ENCODE measurements around the gene FRMD1. TPM values are rescaled to one million over a fixed set of nuclear protein-coding genes. Genes with fewer than 3 reads are reported as not detected.

FRMD1 gene
- total and polyA plus RNA-seq, 12 donors, result 0.12 to 1.3 (median 0.21) TPM; not detected in 4

DNA sequence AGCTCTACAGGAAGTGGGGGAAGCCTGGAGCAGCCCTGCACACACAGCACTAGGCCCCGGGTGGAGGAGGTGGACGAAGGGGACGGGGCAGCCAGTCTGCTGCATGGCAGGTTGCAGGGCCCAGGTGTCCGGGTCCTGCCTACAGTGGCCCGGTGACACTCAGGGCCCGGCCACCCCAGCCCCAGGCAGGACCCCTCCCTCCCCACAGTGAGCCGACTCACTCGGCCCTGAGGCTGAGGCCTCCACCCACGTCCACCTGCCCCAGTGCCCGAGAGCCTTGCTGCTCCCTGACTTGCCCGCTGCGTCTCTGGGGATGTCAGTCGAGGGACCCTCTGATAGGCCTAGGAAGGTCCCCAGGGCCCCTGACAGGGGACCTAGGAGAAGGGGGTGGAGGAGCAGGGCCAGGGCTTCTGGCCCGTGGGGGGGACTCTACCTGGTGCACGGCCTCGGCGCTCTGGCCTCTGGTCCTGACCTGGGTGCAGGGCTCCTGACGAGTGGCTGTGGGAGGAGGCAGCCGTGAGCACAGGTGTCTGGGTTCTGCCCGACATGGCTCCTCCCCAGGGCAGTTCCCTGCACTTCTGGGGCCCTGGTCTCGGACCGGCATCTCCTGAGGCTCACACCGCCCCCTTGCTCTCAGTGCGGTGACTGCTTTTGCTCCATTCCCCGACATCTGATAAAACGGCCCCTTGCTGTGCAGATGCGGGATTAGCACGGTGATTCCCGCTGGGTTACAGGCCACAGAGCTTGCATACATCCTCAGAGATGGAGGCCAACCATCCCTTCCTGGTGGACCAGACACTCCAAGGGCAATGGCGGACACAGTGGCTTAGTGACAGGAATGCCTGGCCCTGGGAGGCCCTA, 20.1 kb downstream of the FRMD1 start:
- ATAC-seq, result no peak
- Histone ChIP-seq H3K27me3 (no peaks in the 10 kb centered on the region), H3K4me3 (no peak overlapping the region), H3K36me3 (no peaks in the 10 kb centered on the region), H3K9me3 (no peaks in the 10 kb centered on the region), H3K4me1 (peaks cover 18 to 41% (median 34%) of the 10 kb centered on the region in 9 donors), H3K27ac (no peak overlapping the region)
- no peak for DNase-seq
- WGBS, 2 donors, result 95 to 96% methylated on average over 30 of the region's 30 CpGs
- TF ChIP-seq, protein P1, sequence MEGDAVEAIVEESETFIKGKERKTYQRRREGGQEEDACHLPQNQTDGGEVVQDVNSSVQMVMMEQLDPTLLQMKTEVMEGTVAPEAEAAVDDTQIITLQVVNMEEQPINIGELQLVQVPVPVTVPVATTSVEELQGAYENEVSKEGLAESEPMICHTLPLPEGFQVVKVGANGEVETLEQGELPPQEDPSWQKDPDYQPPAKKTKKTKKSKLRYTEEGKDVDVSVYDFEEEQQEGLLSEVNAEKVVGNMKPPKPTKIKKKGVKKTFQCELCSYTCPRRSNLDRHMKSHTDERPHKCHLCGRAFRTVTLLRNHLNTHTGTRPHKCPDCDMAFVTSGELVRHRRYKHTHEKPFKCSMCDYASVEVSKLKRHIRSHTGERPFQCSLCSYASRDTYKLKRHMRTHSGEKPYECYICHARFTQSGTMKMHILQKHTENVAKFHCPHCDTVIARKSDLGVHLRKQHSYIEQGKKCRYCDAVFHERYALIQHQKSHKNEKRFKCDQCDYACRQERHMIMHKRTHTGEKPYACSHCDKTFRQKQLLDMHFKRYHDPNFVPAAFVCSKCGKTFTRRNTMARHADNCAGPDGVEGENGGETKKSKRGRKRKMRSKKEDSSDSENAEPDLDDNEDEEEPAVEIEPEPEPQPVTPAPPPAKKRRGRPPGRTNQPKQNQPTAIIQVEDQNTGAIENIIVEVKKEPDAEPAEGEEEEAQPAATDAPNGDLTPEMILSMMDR (IDR thresholded peaks at IDR 0.05), result no peak
- intact Hi-C loops (cut with DNase I), result loop anchor here in 4 of 10 donors (10.0 kb wide), 4 partner anchors 124 to 154 kb away; no protein-coding TSS in a partner anchor

GRCh38 chr6:168057836-168058235, 21.2 kb downstream of the FRMD1 start:
- H3K36me3 ChIP-seq, result no peaks in the 10 kb centered on the region
- TF ChIP-seq, protein P1 (IDR thresholded peaks at IDR 0.05), result no peak
- WGBS, 2 donors, result 95 to 98% methylated on average over 14 of the region's 14 CpGs
- no peak overlapping the region for H3K4me3 ChIP-seq
- H3K27me3 ChIP-seq, result no peaks in the 10 kb centered on the region
- intact Hi-C loops (cut with DNase I), result loop anchor here in 4 of 10 donors (10.0 kb wide), 4 partner anchors 123 to 153 kb away; no protein-coding TSS in a partner anchor
- ATAC-seq (no peak), DNase-seq (no peak)
- no peaks in the 10 kb centered on the region for H3K9me3 ChIP-seq
- H3K4me1 ChIP-seq, result peaks cover 19 to 47% (median 40%) of the 10 kb centered on the region in 9 donors
- no peak overlapping the region for H3K27ac ChIP-seq

DNA sequence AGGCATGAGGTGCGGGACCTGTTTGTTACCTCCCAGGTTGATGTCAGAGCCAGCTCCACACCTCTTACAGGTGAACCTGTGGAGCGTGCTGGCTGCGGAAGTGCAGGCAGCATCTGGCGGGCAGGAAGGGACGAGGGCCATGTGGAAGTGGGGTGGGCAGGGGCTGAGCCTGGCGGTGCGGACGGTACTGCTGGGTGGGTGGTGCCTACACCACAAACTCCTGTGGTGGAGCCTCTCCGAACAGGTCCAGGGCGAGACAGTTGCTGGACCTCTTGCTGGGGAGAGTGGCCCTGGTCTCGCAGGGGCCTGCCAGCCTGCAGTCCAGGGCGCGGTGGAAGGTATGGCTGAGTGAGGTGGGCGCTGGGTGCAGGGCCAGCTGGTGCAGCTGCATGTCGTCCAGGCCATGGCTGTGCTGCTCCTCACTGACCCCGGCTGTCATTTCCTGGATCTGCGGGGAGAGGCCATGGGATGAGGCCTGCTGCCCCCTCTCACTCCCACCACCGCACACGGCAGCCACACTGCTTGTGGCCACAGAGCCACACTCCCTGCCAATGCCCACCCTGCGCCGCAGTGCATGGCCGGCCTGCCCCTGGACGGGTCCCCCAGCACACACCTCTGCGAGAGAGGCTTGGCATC, 22.0 kb downstream of the FRMD1 start:
- H3K27ac ChIP-seq, result no peak overlapping the region
- H3K4me3 ChIP-seq, result no peak overlapping the region
- H3K4me1 ChIP-seq, result peaks cover 19 to 47% (median 40%) of the 10 kb centered on the region in 9 donors
- ATAC-seq (no peak), DNase-seq (no peak)
- intact Hi-C loops (cut with DNase I), result loop anchor here in 4 of 10 donors (10.0 kb wide), 4 partner anchors 122 to 152 kb away; no protein-coding TSS in a partner anchor
- no peaks in the 10 kb centered on the region for H3K9me3 ChIP-seq
- 89 to 95% methylated on average over 24 of the region's 24 CpGs for whole genome bisulfite sequencing, 2 donors
- TF ChIP-seq, protein P1 (IDR thresholded peaks at IDR 0.05), result no peak
- H3K27me3 ChIP-seq, result no peaks in the 10 kb centered on the region
- no peaks in the 10 kb centered on the region for H3K36me3 ChIP-seq

- ATAC-seq (no peak), DNase-seq (no peak)
- TF ChIP-seq, protein P1 (IDR thresholded peaks at IDR 0.05), result no peak
Measured at GRCh38 chr6:168055696-168056489, 23.1 kb downstream of the FRMD1 start.

More at GRCh38 chr6:168055696-168056489, 23.1 kb downstream of the FRMD1 start:
- no peaks in the 10 kb centered on the region for H3K36me3 ChIP-seq
- H3K4me1 ChIP-seq, result peaks cover 19 to 46% (median 40%) of the 10 kb centered on the region in 9 donors
- 93 to 94% methylated on average over 22 of the region's 22 CpGs for WGBS, 2 donors
- intact Hi-C loops (cut with DNase I), result loop anchor here in 4 of 10 donors (10.0 kb wide), 4 partner anchors 121 to 151 kb away; no protein-coding TSS in a partner anchor
- H3K27me3 ChIP-seq, result no peaks in the 10 kb centered on the region
- no peak overlapping the region for H3K4me3 ChIP-seq
- no peaks in the 10 kb centered on the region for H3K9me3 ChIP-seq
- no peak overlapping the region for H3K27ac ChIP-seq

All from heart right ventricle (tissue), 16 donors.